Neural progenitor cell (in vitro differentiated cells): Measurements from ENCODE around the gene SNRNP25.

ENCODE experiments used
- EZH2 ChIP-seq: fragments of 200-600 bp; sonication (generic); IDR thresholded peaks from 2 replicates; pipeline ENCODE4 v1.6.1; 2017; ENCODE audit warnings: antibody characterized with exemption, mild to moderate bottlenecking, moderate library complexity
- EZH2phosphoT487 ChIP-seq: fragments of 200-600 bp; sonication (generic); IDR thresholded peaks from 2 replicates; pipeline ENCODE4 v1.6.1; 2017; ENCODE audit warnings: antibody characterized with exemption
- TF ChIP-seq, protein P1 (sequence below): fragments of 200-600 bp; sonication (generic); IDR thresholded peaks from 2 replicates; pipeline ENCODE4 v1.5.1; 2017; ENCODE audit warnings: antibody characterized with exemption, mild to moderate bottlenecking

DNA sequence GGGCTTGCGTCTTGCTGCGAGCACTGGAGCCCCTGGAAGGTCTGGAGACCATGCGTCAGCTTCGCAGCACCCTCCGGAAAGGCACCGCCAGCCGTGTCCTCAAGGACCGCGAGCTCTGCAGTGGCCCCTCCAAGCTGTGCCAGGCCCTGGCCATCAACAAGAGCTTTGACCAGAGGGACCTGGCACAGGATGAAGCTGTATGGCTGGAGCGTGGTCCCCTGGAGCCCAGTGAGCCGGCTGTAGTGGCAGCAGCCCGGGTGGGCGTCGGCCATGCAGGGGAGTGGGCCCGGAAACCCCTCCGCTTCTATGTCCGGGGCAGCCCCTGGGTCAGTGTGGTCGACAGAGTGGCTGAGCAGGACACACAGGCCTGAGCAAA is 31.8 kb downstream of the SNRNP25 start:
- TF ChIP-seq EZH2phosphoT487, result no peak
- TF ChIP-seq EZH2, result no peak
- TF ChIP-seq, protein P1, sequence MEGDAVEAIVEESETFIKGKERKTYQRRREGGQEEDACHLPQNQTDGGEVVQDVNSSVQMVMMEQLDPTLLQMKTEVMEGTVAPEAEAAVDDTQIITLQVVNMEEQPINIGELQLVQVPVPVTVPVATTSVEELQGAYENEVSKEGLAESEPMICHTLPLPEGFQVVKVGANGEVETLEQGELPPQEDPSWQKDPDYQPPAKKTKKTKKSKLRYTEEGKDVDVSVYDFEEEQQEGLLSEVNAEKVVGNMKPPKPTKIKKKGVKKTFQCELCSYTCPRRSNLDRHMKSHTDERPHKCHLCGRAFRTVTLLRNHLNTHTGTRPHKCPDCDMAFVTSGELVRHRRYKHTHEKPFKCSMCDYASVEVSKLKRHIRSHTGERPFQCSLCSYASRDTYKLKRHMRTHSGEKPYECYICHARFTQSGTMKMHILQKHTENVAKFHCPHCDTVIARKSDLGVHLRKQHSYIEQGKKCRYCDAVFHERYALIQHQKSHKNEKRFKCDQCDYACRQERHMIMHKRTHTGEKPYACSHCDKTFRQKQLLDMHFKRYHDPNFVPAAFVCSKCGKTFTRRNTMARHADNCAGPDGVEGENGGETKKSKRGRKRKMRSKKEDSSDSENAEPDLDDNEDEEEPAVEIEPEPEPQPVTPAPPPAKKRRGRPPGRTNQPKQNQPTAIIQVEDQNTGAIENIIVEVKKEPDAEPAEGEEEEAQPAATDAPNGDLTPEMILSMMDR, result no peak
